ENCODE data around the gene GPN2. TPM values are rescaled to one million over a fixed set of nuclear protein-coding genes. Genes with fewer than 3 reads are reported as not detected.

Gene GPN2
- total and polyA plus RNA-seq, 4 donors, result 13.7 to 25.6 (median 16.5) TPM

DNA sequence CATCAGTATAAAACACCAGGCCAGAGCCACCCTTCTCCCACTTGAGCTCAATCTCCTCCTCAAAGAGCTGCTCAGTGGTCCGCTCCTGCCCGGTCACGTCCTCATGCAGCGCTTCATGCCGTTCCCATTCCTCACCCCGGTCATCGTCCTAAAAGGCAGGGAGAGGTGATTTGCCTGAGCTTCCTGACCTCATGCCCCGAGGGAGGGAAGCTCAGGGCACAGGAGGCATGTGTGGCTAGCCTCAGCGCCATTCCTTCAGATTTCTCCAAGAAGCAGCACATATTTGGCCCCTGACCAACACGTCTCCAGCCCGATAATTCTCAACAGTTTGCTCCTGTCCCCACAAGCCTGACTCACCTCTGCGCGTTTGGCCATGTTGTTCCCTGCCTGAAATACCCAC is 4.2 kb upstream of the GPN2 start:
- no peak overlapping the region for H3K27ac ChIP-seq (ENCODE audit: low read depth in 1 of 2, low read length in 1 of 2)
- H3K36me3 ChIP-seq (ENCODE audit: control insufficient read depth in 4 of 4, insufficient read depth in 4 of 4, low read length in 4 of 4), result peaks cover 12 to 32% (median 16%) of the 10 kb centered on the region in 4 donors
- H3K9ac ChIP-seq (ENCODE audit: insufficient read depth in 1 of 2, low read length in 2 of 2), result no peak overlapping the region
- TF ChIP-seq, protein P1, sequence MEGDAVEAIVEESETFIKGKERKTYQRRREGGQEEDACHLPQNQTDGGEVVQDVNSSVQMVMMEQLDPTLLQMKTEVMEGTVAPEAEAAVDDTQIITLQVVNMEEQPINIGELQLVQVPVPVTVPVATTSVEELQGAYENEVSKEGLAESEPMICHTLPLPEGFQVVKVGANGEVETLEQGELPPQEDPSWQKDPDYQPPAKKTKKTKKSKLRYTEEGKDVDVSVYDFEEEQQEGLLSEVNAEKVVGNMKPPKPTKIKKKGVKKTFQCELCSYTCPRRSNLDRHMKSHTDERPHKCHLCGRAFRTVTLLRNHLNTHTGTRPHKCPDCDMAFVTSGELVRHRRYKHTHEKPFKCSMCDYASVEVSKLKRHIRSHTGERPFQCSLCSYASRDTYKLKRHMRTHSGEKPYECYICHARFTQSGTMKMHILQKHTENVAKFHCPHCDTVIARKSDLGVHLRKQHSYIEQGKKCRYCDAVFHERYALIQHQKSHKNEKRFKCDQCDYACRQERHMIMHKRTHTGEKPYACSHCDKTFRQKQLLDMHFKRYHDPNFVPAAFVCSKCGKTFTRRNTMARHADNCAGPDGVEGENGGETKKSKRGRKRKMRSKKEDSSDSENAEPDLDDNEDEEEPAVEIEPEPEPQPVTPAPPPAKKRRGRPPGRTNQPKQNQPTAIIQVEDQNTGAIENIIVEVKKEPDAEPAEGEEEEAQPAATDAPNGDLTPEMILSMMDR (IDR thresholded peaks at IDR 0.05; ENCODE audit: control extremely low read depth, extremely low read depth), result no peak
- 95 to 96% methylated on average over 13 of the region's 13 CpGs for WGBS, 2 donors
- no peaks in the 10 kb centered on the region for H3K9me3 ChIP-seq (ENCODE audit: control insufficient read depth in 4 of 4, insufficient read depth in 3 of 4, low read length in 3 of 4)
- DNase-seq (no peak), ATAC-seq (ENCODE audit: insufficient read depth, low FRiP score) (no peak)
- H3K27me3 ChIP-seq (ENCODE audit: control insufficient read depth in 3 of 3, insufficient read depth in 3 of 3, low read length in 2 of 3), result no peaks in the 10 kb centered on the region
- no peak overlapping the region for H3K4me3 ChIP-seq
- peaks cover 2 to 13% (median 3%) of the 10 kb centered on the region in 5 donors for H3K4me1 ChIP-seq (ENCODE audit: control insufficient read depth in 5 of 5, insufficient read depth in 5 of 5, low read length in 5 of 5)

DNA sequence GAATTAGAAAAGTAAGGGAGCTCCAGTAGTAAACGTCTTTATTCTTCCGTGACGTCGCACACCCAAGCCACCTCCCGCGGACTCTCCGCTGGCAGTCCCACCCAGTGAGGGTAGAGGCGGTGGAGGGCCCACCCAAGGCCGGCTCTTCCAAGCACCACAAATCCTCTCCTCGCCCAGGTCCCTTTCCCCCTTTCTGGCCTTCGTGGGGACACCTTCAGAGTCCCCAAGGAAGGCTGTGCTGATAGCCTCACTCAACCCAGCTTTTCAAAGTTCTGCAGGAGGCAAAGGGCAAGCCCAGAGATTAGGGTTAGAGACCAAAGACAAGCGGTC is 349 bp upstream of the GPN2 start:
- Histone ChIP-seq H3K27me3 (ENCODE audit: control insufficient read depth in 3 of 3, insufficient read depth in 3 of 3, low read length in 2 of 3) (no peaks in the 10 kb centered on the region), H3K9ac (ENCODE audit: insufficient read depth in 1 of 2, low read length in 2 of 2) (peak overlapping the region; percentile 82 to 87), H3K9me3 (ENCODE audit: control insufficient read depth in 4 of 4, insufficient read depth in 3 of 4, low read length in 3 of 4) (no peaks in the 10 kb centered on the region), H3K36me3 (ENCODE audit: control insufficient read depth in 4 of 4, insufficient read depth in 4 of 4, low read length in 4 of 4) (peaks cover 7 to 31% (median 27%) of the 10 kb centered on the region in 4 donors), H3K4me3 (peak overlapping the region; percentile 76), H3K4me1 (ENCODE audit: control insufficient read depth in 5 of 5, insufficient read depth in 5 of 5, low read length in 5 of 5) (peaks cover 0 to 11% (median 7%) of the 10 kb centered on the region in 5 donors), H3K27ac (ENCODE audit: low read depth in 1 of 2, low read length in 1 of 2) (peak overlapping the region; percentile 88 to 98)
- no peak for DNase-seq
- 6% methylated on average over 12 of the region's 12 CpGs for WGBS, 2 donors
- TF ChIP-seq, protein P1 (IDR thresholded peaks at IDR 0.05; ENCODE audit: control extremely low read depth, extremely low read depth), result no peak
- ATAC-seq (ENCODE audit: insufficient read depth, low FRiP score), result no peak

DNA sequence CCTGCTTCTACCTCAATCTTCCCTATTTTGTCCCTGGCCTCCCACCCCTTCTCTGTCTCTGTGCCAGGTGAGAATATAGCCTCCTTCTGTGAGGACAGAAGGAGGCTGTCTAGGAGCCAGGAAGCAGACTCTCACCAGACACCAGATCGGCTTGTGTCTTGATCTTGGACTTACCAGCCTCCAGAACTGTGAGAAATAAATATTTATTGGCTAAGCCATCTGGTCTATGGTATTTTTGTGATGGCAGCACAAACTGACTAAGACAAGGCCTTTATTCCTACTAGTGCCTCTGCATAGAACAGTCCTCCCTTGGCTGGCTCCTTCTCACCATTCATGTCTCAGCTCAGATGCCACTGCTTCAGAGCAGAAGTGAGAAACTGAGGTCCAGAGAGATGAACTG is 1.9 kb downstream of the GPN2 start:
- WGBS, 2 donors, result 79 to 94% methylated on average over 1 of the region's 1 CpG

More for the DNA sequence above, 1.9 kb downstream of the GPN2 start:
- TF ChIP-seq, protein P1 (IDR thresholded peaks at IDR 0.05; ENCODE audit: control extremely low read depth, extremely low read depth), result no peak
- Histone ChIP-seq H3K36me3 (ENCODE audit: control insufficient read depth in 4 of 4, insufficient read depth in 4 of 4, low read length in 4 of 4) (peaks cover 22 to 40% (median 37%) of the 10 kb centered on the region in 4 donors), H3K4me1 (ENCODE audit: control insufficient read depth in 5 of 5, insufficient read depth in 5 of 5, low read length in 5 of 5) (peaks cover 0 to 11% (median 7%) of the 10 kb centered on the region in 5 donors), H3K4me3 (no peak overlapping the region), H3K9me3 (ENCODE audit: control insufficient read depth in 4 of 4, insufficient read depth in 3 of 4, low read length in 3 of 4) (peaks cover 0 to 2% (median 0%) of the 10 kb centered on the region in 4 donors), H3K27me3 (ENCODE audit: control insufficient read depth in 3 of 3, insufficient read depth in 3 of 3, low read length in 2 of 3) (no peaks in the 10 kb centered on the region), H3K9ac (ENCODE audit: insufficient read depth in 1 of 2, low read length in 2 of 2) (no peak overlapping the region), H3K27ac (ENCODE audit: low read depth in 1 of 2, low read length in 1 of 2) (no peak overlapping the region)
- ATAC-seq (ENCODE audit: insufficient read depth, low FRiP score) (no peak), DNase-seq (no peak)

Data from lung (tissue), 12 donors.